Mammary epithelial cell (primary cell): ENCODE data around the gene LGR4.

Experiments
- EZH2 ChIP-seq: IDR thresholded peaks from 2 replicates; pipeline ENCODE4 v1.6.1; 2012; ENCODE audit warnings: low read length, inconsistent platforms, borderline replicate concordance
- TF ChIP-seq, protein P1 (sequence below), 2 donors: IDR thresholded peaks in 1 of 2; conservative IDR thresholded peaks in 1 of 2; 2 replicates each; pipeline ENCODE4 v1.5.1; 2011 to 2012; ENCODE audit warnings: inconsistent platforms in 2 of 2, low read length in 2 of 2, mild to moderate bottlenecking in 2 of 2, control low read depth in 1 of 2, low read depth in 1 of 2; ENCODE audit not compliant: insufficient read depth in 1 of 2; ENCODE audit errors: extremely low read depth in 1 of 2

GRCh38 chr11:27436916-27437315 lies 35.7 kb downstream of the LGR4 start:
- TF ChIP-seq, protein P1, sequence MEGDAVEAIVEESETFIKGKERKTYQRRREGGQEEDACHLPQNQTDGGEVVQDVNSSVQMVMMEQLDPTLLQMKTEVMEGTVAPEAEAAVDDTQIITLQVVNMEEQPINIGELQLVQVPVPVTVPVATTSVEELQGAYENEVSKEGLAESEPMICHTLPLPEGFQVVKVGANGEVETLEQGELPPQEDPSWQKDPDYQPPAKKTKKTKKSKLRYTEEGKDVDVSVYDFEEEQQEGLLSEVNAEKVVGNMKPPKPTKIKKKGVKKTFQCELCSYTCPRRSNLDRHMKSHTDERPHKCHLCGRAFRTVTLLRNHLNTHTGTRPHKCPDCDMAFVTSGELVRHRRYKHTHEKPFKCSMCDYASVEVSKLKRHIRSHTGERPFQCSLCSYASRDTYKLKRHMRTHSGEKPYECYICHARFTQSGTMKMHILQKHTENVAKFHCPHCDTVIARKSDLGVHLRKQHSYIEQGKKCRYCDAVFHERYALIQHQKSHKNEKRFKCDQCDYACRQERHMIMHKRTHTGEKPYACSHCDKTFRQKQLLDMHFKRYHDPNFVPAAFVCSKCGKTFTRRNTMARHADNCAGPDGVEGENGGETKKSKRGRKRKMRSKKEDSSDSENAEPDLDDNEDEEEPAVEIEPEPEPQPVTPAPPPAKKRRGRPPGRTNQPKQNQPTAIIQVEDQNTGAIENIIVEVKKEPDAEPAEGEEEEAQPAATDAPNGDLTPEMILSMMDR (conservative IDR thresholded peaks at IDR 0.05 in 1 of 2, IDR thresholded peaks at IDR 0.05 in 1 of 2; ENCODE audit: extremely low read depth in 1 of 2, insufficient read depth in 1 of 2, low read depth in 1 of 2, low read length in 2 of 2): no peak
- no peak for TF ChIP-seq EZH2
